Measurements from ENCODE around the gene CCP110. TPM values are rescaled to one million over a fixed set of nuclear protein-coding genes. Genes with fewer than 3 reads are reported as not detected.

CCP110 gene
- total RNA-seq, 1 experiment from 2014 or later, result 21.6 TPM

DNA sequence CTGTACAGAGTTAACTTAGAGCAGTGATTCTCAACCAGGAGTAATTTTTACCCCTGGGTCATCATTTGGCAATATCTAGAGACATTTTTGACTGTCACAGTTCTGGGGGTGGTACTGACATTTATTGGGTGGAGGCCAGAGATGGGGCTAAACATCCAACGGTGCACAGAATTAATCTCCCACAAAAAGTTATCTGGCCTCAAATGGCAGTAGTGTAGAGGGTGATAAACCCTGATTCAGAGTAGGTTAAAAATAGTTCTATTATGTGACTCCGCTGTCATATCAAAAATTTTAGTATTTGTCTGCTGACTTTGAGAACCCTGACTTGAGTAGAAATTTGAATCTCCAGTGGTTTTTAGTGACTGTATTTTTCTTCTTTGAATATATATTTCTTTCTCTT is 50.9 kb downstream of the CCP110 start:
- Histone ChIP-seq H4K8ac (replicated peaks; ENCODE audit: insufficient read length, low read depth, low read length) (no peak overlapping the region), H4K20me1 (ENCODE audit: control insufficient read depth, insufficient read depth, insufficient read length) (no peaks in the 10 kb centered on the region), H3K4ac (ENCODE audit: low read depth, low read length) (no peak overlapping the region), H2BK120ac (ENCODE audit: low read depth, low read length, poor library complexity, severe bottlenecking) (no peak overlapping the region), H3K79me2 (ENCODE audit: insufficient read depth, low read length) (no peaks in the 10 kb centered on the region), H3K23ac (ENCODE audit: insufficient read length, low read depth, low read length) (no peak overlapping the region), H3K79me1 (ENCODE audit: insufficient read depth, low read depth, low read length, poor library complexity, severe bottlenecking) (no peaks in the 10 kb centered on the region), H3K9me3 (ENCODE audit: control insufficient read depth, low read depth, low read length) (no peaks in the 10 kb centered on the region), H3K4me2 (ENCODE audit: insufficient read depth, insufficient read length, low read length) (no peak overlapping the region), H3K23me2 (ENCODE audit: insufficient read length, low read depth, low read length, poor library complexity, severe bottlenecking) (no peaks in the 10 kb centered on the region), H3K9ac (ENCODE audit: extremely low read depth, insufficient read length, low read length) (no peak overlapping the region), H3K14ac (ENCODE audit: insufficient read depth, low read length) (no peak overlapping the region), H4K5ac (ENCODE audit: insufficient read length, low read depth, low read length) (no peak overlapping the region), H3K4me1 (ENCODE audit: insufficient read depth, low read length) (no peaks in the 10 kb centered on the region), H3K56ac (ENCODE audit: insufficient read length, low read depth, low read length) (no peak overlapping the region), H2BK12ac (ENCODE audit: insufficient read length, low read depth, low read length) (no peak overlapping the region), H2BK5ac (ENCODE audit: insufficient read length, low read length) (no peak overlapping the region), H2BK15ac (ENCODE audit: low read depth, low read length) (no peak overlapping the region), H4K91ac (ENCODE audit: insufficient read length, low read depth, low read length) (no peak overlapping the region), H3T11ph (ENCODE audit: low read length) (no peak overlapping the region), H2AFZ (ENCODE audit: low read length) (no peak overlapping the region), H3K27me3 (ENCODE audit: insufficient read depth, low read length) (no peaks in the 10 kb centered on the region), H3K27ac (ENCODE audit: insufficient read length, low read depth, low read length) (no peak overlapping the region), H3K18ac (ENCODE audit: insufficient read length, low read depth, low read length) (no peak overlapping the region), H2BK20ac (ENCODE audit: low read depth, low read length, poor library complexity, severe bottlenecking) (no peak overlapping the region), H2AK5ac (ENCODE audit: insufficient read length, low read length) (no peak overlapping the region)
- H3K4me3 Mint-ChIP-seq, result no peak overlapping the region
- no peaks in the 10 kb centered on the region for H3K27me3 Mint-ChIP-seq (ENCODE audit: low read depth)
- no peak for DNase-seq
- H3K9me3 Mint-ChIP-seq, result 0 out of 5 replicates have a peak, but pooled peaks cover 0 to 2% of the 10 kb centered on the region in 2 experiments
- no peak for TF ChIP-seq CTCF (conservative IDR thresholded peaks at IDR 0.05)
- no CpG with 5 or more reads among the region's 2 CpGs for WGBS (ENCODE audit: extremely low coverage, insufficient read length, low lambda C conversion rate)
- peaks cover 46 to 71% (median 60%) of the 10 kb centered on the region in 3 experiments for H3K36me3 Mint-ChIP-seq (ENCODE audit: insufficient read depth in 1 of 3, low read depth in 3 of 3)
- no peak overlapping the region for H3K27ac Mint-ChIP-seq
- H3K4me1 Mint-ChIP-seq, result 0 out of 4 replicates have a peak, but pooled peaks cover 0 to 2% of the 10 kb centered on the region in 2 experiments

Measured in H9 (cell line).